Measurements from ENCODE around the gene OCIAD2.
"Not testable (repeated sequence)": the region's sequence is repeated elsewhere in the genome, so short reads cannot be mapped to it uniquely, and the experiment has no call there.

OCIAD2 gene

DNA sequence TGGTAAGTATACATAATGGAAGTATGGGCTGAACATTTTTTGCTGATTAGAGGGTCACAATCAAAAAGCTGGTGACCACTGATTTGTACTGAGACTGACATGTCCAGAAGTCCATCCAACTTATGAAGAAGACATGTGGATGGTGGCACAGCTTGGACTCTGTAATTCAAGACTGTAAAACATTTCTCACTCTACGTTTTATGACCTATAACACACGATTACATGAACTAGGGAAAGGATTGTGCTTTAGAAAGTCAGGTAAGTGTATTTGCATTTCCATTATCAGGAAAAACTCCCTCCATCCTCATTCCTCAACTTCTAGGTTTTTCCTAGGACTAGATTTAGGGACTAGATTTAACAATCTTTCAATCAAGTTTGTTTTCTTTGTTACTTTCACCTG lies 30.5 kb upstream of the OCIAD2 start:
- H3K27ac Mint-ChIP-seq, result no peak overlapping the region
- H3K27me3 Mint-ChIP-seq (ENCODE audit: low read depth, poor library complexity), result no peaks in the 10 kb centered on the region
- H3K36me3 Mint-ChIP-seq (ENCODE audit: low read depth), result no peaks in the 10 kb centered on the region
- H3K4me1 Mint-ChIP-seq, result no peaks in the 10 kb centered on the region
- H3K9me3 Mint-ChIP-seq, result peaks cover 4% of the 10 kb centered on the region
- no peak overlapping the region for H3K4me3 Mint-ChIP-seq
- DNase-seq, result no peak
- no peak for TF ChIP-seq CTCF (IDR thresholded peaks at IDR 0.05)

- no peak for DNase-seq
- Mint-ChIP-seq H3K4me3 (no peak overlapping the region), H3K36me3 (ENCODE audit: low read depth) (no peaks in the 10 kb centered on the region), H3K27ac (no peak overlapping the region), H3K4me1 (no peaks in the 10 kb centered on the region), H3K27me3 (ENCODE audit: low read depth, poor library complexity) (peaks cover 5% of the 10 kb centered on the region), H3K9me3 (no peaks in the 10 kb centered on the region)
- TF ChIP-seq CTCF (IDR thresholded peaks at IDR 0.05), result no peak
These were observed 24.9 kb upstream of the OCIAD2 start for GRCh38 chr4:48931459-48931858.

DNA sequence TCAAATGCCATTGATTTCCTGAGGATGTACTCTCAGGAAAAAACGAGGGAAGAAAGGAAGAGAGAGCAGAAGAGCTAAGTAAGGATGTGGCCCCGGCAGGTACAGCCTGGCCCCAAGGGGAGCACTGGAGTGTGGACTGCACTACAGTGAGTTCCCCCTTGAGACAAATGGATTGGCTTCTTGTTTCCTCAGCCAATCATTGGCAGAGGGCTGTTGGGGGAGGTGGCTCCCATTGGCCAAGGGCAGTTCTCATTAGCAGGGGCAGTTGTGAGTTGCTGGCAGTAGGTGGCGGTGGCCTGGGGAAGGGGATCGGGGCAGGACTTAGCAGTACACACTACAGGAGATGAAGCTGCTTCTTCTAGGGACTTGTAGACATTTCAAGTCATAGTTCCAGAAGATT lies 24.1 kb upstream of the OCIAD2 start:
- no peaks in the 10 kb centered on the region for H3K9me3 Mint-ChIP-seq
- no peak overlapping the region for H3K27ac Mint-ChIP-seq
- no peaks in the 10 kb centered on the region for H3K36me3 Mint-ChIP-seq (ENCODE audit: low read depth)
- DNase-seq, result no peak
- no peak for TF ChIP-seq CTCF (IDR thresholded peaks at IDR 0.05)
- no peaks in the 10 kb centered on the region for H3K4me1 Mint-ChIP-seq
- H3K4me3 Mint-ChIP-seq, result no peak overlapping the region
- peaks cover 5% of the 10 kb centered on the region for H3K27me3 Mint-ChIP-seq (ENCODE audit: low read depth, poor library complexity)

DNA sequence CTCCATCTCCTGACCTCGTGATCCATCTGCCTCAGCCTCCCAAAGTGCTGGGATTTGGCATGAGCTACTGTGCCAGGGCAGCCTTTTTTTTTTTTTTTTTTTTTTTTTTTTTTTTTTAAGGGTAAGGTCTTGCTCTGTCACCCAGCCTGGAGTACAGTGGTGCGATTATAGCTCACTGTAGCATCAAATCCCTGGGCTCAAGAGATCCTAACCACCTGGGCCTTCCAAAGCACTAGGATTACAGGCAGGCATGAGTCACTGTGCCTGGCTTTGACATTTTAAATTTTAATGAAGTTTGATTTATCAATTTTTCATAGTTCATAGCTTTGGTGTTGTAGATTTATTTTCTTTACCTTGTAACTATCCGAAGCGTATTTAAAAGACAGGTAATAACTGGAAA lies 17.8 kb upstream of the OCIAD2 start:
- peaks cover 7% of the 10 kb centered on the region for H3K9me3 Mint-ChIP-seq
- no peak for TF ChIP-seq CTCF (IDR thresholded peaks at IDR 0.05)
- no peak overlapping the region for H3K27ac Mint-ChIP-seq
- H3K36me3 Mint-ChIP-seq (ENCODE audit: low read depth), result no peaks in the 10 kb centered on the region
- no peak overlapping the region for H3K4me3 Mint-ChIP-seq
- no peaks in the 10 kb centered on the region for H3K27me3 Mint-ChIP-seq (ENCODE audit: low read depth, poor library complexity)
- no peaks in the 10 kb centered on the region for H3K4me1 Mint-ChIP-seq
- no peak for DNase-seq

- H3K4me3 Mint-ChIP-seq; H3K36me3 Mint-ChIP-seq (ENCODE audit: low read depth); H3K4me1 Mint-ChIP-seq; H3K9me3 Mint-ChIP-seq; H3K27me3 Mint-ChIP-seq (ENCODE audit: low read depth, poor library complexity); H3K27ac Mint-ChIP-seq; DNase-seq: not testable (repeated sequence)
These were observed 16.5 kb upstream of the OCIAD2 start for GRCh38 chr4:48923065-48923464.

DNA sequence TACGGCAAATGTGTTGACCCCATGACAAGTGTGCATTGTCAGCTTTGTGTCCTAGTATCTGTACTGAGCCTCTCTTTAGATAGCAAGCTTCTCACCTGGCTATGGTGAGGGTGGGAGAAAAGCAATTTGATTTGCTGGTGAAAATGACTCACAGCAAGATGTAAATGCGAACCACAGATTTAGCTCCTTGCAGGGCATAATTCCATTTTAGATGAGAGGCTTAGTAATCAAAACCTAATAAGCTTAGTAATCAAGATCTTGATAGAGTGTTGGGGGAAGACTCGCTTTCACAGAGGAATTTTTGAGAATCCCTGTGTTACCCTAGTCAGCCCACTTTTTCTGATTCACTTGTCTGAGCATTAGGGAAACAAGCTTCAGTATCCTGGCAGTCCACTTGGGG lies 7.7 kb upstream of the OCIAD2 start:
- TF ChIP-seq CTCF (IDR thresholded peaks at IDR 0.05), result no peak
- H3K4me3 Mint-ChIP-seq, result no peak overlapping the region
- no peak for DNase-seq
- H3K36me3 Mint-ChIP-seq (ENCODE audit: low read depth), result no peaks in the 10 kb centered on the region
- H3K9me3 Mint-ChIP-seq, result no peaks in the 10 kb centered on the region
- no peaks in the 10 kb centered on the region for H3K4me1 Mint-ChIP-seq
- peaks cover 9% of the 10 kb centered on the region for H3K27me3 Mint-ChIP-seq (ENCODE audit: low read depth, poor library complexity)
- no peak overlapping the region for H3K27ac Mint-ChIP-seq
